PFSK-1 (cell line): ENCODE results near the gene DTYMK.

ENCODE experiments used
- FOXP2 ChIP-seq: optimal IDR thresholded peaks from 2 replicates; pipeline ENCODE3; 2011; ENCODE audit warnings: borderline replicate concordance, control low read depth, inconsistent platforms; ENCODE audit not compliant: insufficient read depth; ENCODE audit errors: extremely low read length, extremely low read depth
- POLR2AphosphoS5 ChIP-seq: IDR thresholded peaks from 2 replicates; pipeline ENCODE4 v1.6.1; 2012; ENCODE audit warnings: low read depth, mild to moderate bottlenecking, control low read depth, low read length, moderate library complexity
- SIN3A ChIP-seq: IDR thresholded peaks from 2 replicates; pipeline ENCODE4 v1.6.1; 2012; ENCODE audit warnings: mild to moderate bottlenecking, low read length, moderate library complexity, borderline replicate concordance; ENCODE audit not compliant: insufficient read depth
- TAF1 ChIP-seq: IDR thresholded peaks from 2 replicates; pipeline ENCODE4 v1.6.1; 2012; ENCODE audit warnings: low read length, control low read depth, borderline replicate concordance; ENCODE audit not compliant: insufficient read depth
- TF ChIP-seq, protein P1 (sequence below), 2 experiments: IDR thresholded peaks; 2 replicates each; pipeline versions ENCODE4 v1.6.1 to v1.8.0; 2011 to 2012; ENCODE audit warnings: low read depth in 2 of 2, low read length in 2 of 2, control low read depth in 1 of 2, inconsistent platforms in 1 of 2, mild to moderate bottlenecking in 1 of 2, moderate library complexity in 1 of 2; ENCODE audit not compliant: insufficient read depth in 1 of 2

The DTYMK gene

DNA sequence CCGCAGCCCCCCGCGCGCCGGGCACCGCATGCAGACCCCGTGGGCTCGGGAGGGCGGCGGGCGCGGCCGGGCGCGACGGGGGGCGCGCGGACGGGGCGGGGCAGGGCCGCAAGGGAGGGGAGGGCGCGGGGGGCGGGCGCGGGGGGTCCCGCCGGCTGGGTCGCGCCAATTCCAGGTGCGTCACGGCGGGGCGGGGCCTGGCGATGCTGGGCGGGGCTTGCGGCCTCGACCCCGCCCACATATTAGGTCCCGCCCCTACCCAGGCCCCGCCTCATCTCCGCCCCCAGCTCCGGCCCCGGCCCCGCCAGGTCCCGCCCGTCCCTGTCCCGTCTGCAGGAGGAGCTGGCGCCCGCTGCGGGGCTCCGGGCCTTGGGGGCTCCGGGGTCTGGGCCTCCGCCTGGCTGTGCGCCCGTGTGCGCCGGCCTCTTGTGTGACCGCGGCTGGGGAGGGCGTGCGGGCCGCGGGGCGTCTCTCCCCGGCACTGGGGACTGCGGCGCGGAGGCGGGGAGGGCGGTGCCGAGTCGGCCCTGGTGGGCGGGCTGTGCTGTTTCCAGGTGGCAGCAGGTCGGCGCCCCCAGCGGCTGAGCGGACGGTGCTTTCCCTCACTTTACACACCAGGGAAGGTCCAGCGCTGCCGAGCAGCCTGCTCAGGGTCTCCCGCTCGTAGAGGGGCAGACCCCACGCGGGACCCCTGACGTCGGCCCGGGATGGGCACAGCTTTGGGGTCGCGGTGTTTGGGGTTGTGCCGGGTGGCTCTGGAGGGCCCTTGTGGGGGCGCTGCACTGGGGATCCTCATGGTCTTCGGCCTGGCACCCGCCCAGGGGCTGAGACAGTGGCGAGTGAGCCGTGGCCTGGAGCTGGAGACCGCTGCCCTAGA is 15.8 kb upstream of the DTYMK start:
- TF ChIP-seq POLR2AphosphoS5 (no peak), TAF1 (no peak; the same call in 1 of the 2 replicates), SIN3A (peak; percentile 17; the same call in 1 of the 2 replicates), FOXP2 (peak; percentile 32)
- TF ChIP-seq, protein P1, sequence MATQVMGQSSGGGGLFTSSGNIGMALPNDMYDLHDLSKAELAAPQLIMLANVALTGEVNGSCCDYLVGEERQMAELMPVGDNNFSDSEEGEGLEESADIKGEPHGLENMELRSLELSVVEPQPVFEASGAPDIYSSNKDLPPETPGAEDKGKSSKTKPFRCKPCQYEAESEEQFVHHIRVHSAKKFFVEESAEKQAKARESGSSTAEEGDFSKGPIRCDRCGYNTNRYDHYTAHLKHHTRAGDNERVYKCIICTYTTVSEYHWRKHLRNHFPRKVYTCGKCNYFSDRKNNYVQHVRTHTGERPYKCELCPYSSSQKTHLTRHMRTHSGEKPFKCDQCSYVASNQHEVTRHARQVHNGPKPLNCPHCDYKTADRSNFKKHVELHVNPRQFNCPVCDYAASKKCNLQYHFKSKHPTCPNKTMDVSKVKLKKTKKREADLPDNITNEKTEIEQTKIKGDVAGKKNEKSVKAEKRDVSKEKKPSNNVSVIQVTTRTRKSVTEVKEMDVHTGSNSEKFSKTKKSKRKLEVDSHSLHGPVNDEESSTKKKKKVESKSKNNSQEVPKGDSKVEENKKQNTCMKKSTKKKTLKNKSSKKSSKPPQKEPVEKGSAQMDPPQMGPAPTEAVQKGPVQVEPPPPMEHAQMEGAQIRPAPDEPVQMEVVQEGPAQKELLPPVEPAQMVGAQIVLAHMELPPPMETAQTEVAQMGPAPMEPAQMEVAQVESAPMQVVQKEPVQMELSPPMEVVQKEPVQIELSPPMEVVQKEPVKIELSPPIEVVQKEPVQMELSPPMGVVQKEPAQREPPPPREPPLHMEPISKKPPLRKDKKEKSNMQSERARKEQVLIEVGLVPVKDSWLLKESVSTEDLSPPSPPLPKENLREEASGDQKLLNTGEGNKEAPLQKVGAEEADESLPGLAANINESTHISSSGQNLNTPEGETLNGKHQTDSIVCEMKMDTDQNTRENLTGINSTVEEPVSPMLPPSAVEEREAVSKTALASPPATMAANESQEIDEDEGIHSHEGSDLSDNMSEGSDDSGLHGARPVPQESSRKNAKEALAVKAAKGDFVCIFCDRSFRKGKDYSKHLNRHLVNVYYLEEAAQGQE (IDR thresholded peaks at IDR 0.05; ENCODE audit: insufficient read depth in 1 of 2, low read depth in 2 of 2, low read length in 2 of 2): no peak

DNA sequence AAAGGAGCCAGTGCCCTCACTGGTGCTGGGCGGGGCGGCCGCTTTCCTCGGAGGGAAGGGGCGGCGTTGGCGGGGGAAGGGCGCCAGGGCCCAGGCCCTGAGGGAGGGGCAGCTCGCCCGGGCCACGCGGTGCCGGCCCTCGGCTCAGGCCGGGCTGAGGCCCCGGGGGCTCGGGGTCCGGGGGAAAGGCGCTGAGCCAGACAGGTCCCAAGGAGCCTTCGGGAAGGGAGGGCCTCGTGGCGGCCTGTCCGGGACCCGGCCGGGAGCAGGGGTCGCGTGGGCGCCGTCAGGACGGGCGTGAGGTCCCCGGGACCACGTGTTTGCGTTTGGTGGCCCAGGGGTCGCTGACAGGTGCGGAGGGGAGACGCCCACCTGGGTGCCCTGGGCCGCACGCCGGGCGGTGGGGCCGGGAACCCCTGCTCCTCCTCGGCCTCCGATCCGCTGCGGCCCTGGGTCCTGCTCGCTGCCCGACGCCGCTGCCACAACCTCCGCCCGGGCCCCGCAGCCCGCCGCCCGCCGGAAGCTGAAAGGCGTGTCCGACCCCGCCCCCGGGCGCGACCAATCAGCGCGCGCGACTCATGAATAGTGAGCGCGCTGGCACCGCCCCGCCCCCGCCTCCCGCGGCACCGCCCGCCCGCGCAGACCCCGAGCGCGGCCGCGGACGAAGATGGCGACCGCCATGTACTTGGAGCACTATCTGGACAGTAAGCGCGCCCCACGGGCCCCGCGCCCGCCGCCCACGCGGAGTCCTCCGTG is 15.0 kb upstream of the DTYMK start, which contains the start of gene ING5:
Gene ING5 (plus strand): TSS at position 641 of the 756 bp plus-strand sequence. CDS start 27 bp downstream, at position 668.
- TF ChIP-seq, protein P1 (IDR thresholded peaks at IDR 0.05; ENCODE audit: insufficient read depth in 1 of 2, low read depth in 2 of 2, low read length in 2 of 2): peak in 1 of 2 experiments; percentile 34; a peak in 1 of 4 replicates
- TF ChIP-seq FOXP2 (peak; percentile 81), SIN3A (no peak), POLR2AphosphoS5 (peak; percentile 81), TAF1 (peak; percentile 78; the same call in 1 of the 2 replicates)

DNA sequence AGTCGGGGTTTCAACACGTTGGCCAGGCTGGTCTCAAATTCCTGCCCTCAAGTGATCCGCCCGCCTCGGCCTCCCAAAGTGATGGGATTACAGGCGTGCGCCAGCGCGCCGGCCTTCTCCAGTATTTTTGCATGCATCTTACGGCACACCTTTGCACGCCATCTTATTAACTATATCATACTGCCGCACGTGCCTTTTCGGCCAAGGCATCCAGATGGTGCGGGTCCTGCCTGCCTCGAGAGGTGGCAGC is 14.5 kb upstream of the DTYMK start:
- no peak for TF ChIP-seq POLR2AphosphoS5
- TF ChIP-seq, protein P1 (IDR thresholded peaks at IDR 0.05; ENCODE audit: insufficient read depth in 1 of 2, low read depth in 2 of 2, low read length in 2 of 2): no peak
- no peak for TF ChIP-seq SIN3A
- TF ChIP-seq FOXP2: no peak
- TF ChIP-seq TAF1: no peak

DNA sequence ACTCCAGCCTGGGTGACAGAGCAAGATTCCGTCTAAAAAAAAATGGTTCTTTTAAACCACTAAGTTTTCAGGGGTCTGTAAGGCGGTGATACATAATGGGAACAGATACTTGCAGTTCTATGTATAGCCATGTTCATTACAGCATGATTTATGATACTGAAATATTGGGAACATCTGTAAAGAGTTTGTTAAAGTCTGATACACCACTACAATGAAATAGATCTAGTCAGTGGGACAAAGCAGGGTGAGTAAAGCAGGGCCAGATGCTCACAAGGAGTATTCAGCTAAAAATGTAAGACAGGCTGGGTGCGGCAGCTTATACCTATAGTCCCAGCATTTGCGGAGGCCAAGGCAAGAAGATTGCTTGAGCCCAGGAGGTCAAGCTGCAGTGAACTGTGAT is 9.0 kb upstream of the DTYMK start:
- TF ChIP-seq, protein P1 (IDR thresholded peaks at IDR 0.05; ENCODE audit: insufficient read depth in 1 of 2, low read depth in 2 of 2, low read length in 2 of 2): no peak
- TF ChIP-seq POLR2AphosphoS5: no peak
- TF ChIP-seq TAF1: no peak
- no peak for TF ChIP-seq FOXP2
- TF ChIP-seq SIN3A: no peak
